Activated naive CD4-positive, alpha-beta T cell treated with anti-CD3 and anti-CD28 coated beads, Interleukin-2, amount 50 U/mL, for 72 hours (primary cell): ENCODE results near the gene SEMA4D. TPM values are rescaled to one million over a fixed set of nuclear protein-coding genes. Genes with fewer than 3 reads are reported as not detected.
A peak's percentile ranks its signal among the peaks of the same experiment; 100 is the strongest.

Experiments
- ATAC-seq, 2 donors: fragments of 150-1000 bp; cut with Tn5 transposase; 2 replicates each; pipeline ENCODE4 v1.10.0; 2021; ENCODE audit warnings: mild to moderate bottlenecking in 2 of 2, moderate library complexity in 2 of 2
- DNase-seq, 2 donors: peaks; one replicate each; pipeline ENCODE4 v3.0.0; 2021 to 2022; ENCODE audit warnings: low spot score in 2 of 2
- H3K27ac Mint-ChIP-seq, 2 donors: one replicate each; pipeline ENCODE4 v1.8.0; 2022; ENCODE audit warnings: mild to moderate bottlenecking in 2 of 2, mixed read lengths in 2 of 2
- H3K36me3 Mint-ChIP-seq, 2 donors: one replicate each; pipeline ENCODE4 v1.8.0; 2022; ENCODE audit warnings: mixed read lengths in 2 of 2
- H3K9me3 Mint-ChIP-seq, 2 donors: one replicate each; pipeline ENCODE4 v1.8.0; 2022; ENCODE audit warnings: mixed read lengths in 2 of 2
- total RNA-seq, 2 donors: library from RNA; stranded (reverse); gene quantifications; one replicate each; pipeline ENCODE4 v1.2.3, GENCODE V29; 2022

SEMA4D gene
- total RNA-seq, 2 donors from 2014 or later, result 211 to 278 TPM

DNA sequence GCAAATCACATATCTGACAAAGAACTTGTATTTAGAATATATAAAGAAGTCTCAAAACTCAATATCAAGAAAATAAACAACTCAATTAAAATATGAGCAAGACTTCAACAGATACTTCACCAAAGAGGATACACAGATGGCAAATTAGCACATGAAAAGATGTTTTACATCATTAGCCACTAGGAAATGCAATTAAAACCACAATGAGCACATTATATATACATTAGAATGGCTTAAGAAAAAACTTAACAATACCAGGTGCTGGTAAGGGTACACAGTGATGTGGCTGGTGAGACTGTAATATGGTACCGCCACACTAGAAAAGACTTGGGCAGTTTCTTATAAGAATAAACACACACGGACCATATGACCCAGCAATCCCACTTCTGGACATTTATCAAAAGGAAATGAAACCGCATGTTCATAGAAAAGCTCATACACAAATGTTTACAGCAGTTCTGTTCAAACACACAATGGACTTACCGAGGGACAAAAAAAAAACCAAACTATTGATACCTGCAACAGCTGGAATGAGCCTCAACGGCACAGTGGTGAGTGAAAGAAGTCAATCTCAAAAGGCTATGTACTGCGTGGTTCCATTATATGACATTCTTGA lies 27.6 kb downstream of the SEMA4D start:
- H3K36me3 Mint-ChIP-seq, result peaks cover 29 to 65% of the 10 kb centered on the region in 2 donors
- peak overlapping the region; percentile 50 to 65 for H3K27ac Mint-ChIP-seq
- no peak for DNase-seq
- no peaks in the 10 kb centered on the region for H3K9me3 Mint-ChIP-seq
- no peak for ATAC-seq

DNA sequence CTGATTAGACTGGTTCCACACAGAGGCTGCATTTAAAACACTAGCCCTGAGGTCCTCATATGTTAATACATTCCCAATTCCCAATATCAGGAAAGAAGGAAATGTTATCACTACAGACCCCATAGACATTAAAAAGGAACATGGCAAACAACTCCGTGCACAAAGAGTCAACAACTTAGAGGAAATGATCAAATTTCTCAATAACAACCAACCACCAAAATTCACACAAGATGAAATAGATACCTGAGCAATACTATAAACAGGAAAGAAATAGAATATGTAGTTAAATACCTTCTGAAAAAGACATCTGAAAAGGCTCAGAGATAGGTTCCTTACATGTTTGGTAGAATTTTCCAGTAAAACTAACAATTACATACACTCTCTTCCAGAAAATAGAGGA lies 28.9 kb downstream of the SEMA4D start:
- DNase-seq (no peak), ATAC-seq (no peak)
- H3K9me3 Mint-ChIP-seq, result no peaks in the 10 kb centered on the region
- peak overlapping the region; percentile 96 to 98 for H3K27ac Mint-ChIP-seq
- H3K36me3 Mint-ChIP-seq, result peaks cover 33 to 63% of the 10 kb centered on the region in 2 donors

DNA sequence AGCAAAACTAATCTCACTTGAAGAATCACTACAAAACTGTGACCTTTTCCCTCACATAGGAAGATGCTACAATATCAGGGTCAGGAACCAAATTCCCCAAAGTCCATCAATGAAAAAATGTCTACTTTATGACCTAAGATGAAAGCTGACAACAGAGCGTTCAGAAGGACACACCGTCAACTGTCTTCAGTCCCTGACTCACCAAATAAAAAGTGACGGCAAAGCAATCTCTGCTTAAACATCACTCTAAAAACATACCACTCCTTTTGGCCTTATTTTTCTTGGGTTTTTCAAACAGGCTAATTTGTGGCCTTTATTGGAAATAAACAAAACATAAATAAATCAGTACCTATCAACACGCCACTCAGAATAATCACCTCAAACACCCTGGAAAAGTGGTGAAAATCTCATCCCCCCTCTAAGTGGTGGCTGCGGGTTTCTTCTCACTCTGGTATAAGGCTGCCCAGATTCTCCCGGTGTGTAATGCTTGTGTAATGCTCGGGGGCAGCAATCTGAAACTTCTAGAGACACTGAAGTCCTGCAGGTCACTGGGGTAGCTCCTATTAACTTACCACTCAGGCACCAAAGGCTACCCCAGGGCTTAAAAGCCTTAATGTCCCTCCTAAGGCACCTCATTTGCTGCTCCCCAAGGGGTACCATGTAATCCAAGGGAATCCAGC lies 29.5 kb downstream of the SEMA4D start:
- Mint-ChIP-seq H3K36me3 (peaks cover 30 to 61% of the 10 kb centered on the region in 2 donors), H3K9me3 (no peaks in the 10 kb centered on the region)

DNA sequence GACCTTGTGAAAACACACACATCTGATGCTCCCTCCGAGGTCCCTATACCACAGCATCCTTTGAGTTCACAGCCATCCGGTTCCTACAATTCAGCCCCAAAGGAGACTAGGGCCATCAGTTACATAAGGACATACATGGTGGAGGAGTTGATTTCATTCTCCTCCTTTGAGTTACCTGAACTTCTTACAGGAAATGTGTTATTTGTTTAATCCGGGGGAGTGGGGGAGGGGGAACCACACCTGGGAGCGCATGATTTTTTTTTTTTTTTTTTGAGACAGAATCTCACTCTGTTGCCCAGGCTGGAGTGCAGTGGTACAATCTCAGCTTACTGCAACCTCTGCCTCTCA lies 30.7 kb downstream of the SEMA4D start:
- ATAC-seq (peak in 1 of 2 donors; percentile 34), DNase-seq (no peak)
- Mint-ChIP-seq H3K36me3 (peaks cover 29 to 64% of the 10 kb centered on the region in 2 donors), H3K27ac (peak overlapping the region; percentile 96 to 98), H3K9me3 (no peaks in the 10 kb centered on the region)

More for the DNA sequence above, 29.5 kb downstream of the SEMA4D start:
- H3K27ac Mint-ChIP-seq, result peak overlapping the region; percentile 96 to 98
- ATAC-seq (no peak), DNase-seq (no peak)

DNA sequence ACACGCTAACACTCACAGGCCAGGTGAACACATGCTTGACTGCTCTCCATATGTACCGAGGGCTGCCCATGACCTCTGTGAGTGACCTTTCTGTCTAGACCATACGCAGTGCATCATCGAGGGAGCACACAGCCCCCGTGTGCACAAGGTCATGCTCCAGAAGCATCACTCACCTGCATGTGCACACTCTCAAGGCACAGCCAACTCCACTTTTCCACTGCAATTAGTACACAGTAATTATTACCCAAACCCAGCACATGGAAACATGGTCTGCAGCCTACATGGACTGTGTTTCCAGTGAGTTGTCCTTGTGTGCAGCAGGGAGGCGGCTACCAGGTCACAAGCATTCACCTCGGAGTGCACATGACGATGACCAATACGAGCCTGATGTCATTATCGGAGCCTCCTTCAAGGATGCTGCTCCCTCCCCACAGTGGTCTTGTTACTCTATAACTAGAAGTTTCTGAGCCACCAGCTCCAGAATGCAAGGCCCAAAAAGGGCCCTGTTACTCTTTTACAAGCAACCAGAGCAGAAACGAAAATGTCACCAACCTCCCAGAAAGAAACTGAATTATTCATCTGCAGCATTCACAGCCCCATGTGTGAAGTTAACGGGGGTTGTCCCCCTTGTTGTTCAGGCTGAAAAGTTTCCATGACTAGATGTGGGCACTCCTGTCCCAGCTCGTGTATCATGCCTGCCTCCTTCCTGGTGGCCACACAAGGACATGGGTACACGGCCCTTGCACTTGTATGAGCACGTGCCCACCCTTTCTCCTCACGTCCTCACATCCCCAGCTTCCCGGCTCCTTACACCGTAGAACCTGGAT lies 31.2 kb downstream of the SEMA4D start:
- peaks cover 29 to 64% of the 10 kb centered on the region in 2 donors for H3K36me3 Mint-ChIP-seq
- DNase-seq (peak; percentile 46 to 80), ATAC-seq (peak; percentile 80 to 84)
- peak overlapping the region; percentile 96 to 98 for H3K27ac Mint-ChIP-seq
- H3K9me3 Mint-ChIP-seq, result no peaks in the 10 kb centered on the region

DNA sequence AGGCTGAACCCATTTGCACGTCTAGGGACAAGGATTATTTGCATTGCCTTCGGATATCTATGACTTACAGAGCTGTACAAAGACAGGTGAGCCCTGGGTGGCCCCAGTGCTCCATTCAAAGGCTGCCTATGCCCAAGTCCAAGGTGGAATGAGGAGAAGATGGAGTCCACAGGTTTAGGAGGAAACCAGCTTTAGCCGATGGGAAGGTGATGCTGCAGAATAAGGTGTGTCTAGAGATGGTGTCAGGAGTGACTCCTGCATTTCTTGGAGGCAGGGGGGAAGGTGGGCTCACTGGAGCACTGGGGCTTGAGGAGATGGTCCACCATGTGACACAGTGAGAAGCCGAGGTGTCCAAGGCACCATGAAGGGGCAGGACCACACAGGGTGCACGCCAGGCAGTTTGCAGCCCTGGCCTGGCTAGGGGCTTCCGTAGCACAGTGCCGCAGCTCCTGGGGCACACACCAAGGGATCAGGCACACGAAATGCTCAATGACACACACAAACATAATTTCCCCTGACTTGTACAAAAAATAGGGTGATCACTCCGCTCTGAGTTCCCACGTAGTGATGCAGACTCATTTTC lies 32.1 kb downstream of the SEMA4D start:
- no peak for DNase-seq
- ATAC-seq, result no peak
- Mint-ChIP-seq H3K36me3 (peaks cover 29 to 62% of the 10 kb centered on the region in 2 donors), H3K27ac (peak overlapping the region; percentile 96 to 98), H3K9me3 (no peaks in the 10 kb centered on the region)

DNA sequence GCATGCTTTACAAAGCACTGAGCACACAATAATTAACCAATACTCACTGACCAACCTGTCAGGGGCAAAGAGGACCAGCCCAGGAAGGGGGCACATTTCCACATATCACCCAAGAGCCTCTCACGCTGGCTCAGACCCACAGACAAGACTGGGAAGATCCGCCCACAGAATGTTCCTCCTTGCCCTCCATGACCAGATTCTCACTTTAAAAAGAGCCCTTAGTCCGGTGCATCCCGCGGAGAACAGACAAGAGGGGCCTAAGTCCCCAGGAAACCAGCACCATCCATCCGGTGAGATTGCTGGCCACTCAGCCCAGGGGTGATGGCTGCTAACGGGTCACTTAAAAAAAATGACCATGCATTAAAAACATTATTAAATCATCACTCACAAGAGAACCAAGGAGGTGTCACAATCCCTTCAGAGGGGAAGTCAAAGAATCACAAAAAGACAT lies 32.9 kb downstream of the SEMA4D start:
- H3K27ac Mint-ChIP-seq, result peak overlapping the region; percentile 96 to 98
- no peak for ATAC-seq
- no peak for DNase-seq
- H3K9me3 Mint-ChIP-seq, result no peaks in the 10 kb centered on the region
- peaks cover 35 to 61% of the 10 kb centered on the region in 2 donors for H3K36me3 Mint-ChIP-seq

DNA sequence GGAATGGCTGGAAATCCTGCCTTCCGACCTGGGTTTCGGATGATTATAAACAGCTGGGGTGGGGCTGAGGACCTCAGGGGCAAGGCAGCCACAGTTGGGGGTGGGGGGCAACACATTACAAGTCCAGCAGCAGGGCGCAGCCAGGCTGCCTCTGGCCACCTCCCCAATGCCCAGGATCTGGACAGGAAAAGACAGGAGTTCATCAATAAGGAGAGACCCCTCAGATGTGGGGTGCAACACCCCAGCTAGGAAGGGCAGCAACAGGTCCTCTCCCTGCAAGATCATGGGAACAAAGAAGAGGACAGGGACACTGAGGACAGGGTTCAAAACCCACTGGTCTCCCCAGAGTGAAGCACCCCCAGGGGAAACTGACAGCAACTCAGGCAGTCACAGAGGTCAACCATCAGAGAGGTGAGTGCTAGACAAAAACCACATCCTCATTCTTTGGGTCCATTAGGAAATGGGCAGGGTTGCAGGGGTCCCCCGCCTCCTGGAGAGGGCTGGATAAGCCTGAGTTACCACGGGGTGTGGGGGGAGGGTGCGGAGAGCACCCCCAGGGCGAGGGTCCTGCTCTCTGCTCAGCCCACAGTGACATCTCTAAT lies 33.5 kb downstream of the SEMA4D start:
- ATAC-seq, result peak in 1 of 2 donors; percentile 5

DNA sequence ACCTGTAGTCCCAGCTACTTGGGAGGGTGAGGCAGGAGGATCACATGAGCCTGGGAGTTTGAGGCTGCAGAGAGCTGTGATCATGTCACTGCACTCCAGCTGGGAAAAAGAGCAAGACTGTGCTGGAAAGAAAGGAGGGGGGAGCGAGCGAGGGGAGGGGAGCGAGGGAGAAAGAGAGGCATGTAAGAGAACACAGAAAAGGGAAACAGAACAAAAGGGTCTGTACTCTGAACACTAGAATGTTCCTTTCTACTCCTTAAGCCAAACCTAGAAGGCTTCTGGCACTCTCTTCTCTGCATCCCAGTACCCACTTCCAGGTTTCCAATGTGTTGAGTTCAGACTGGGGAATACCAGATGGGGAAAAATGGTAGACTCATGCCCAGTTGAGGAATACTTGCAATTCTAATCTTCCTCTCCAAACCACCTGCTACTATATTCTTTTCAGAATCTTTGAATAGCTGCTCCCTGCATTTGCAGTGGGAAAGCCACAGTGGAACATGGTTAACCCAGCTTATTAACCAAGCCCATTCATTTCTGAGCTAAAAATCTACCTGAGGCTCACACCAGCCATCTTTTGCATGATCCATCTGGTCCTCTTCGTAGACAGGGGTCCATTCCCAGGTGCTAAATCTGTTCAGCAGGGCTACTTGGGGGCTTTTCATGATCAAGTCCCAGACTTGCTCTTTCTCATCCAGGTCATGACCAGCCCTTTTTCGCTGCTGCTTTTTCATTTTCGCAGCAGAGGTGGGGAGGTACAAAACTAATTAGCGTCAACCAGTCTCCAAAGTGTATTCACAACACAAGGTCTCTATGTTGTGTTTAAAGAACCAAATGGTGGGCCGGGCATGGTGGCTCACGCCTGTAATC lies 34.9 kb downstream of the SEMA4D start:
- Mint-ChIP-seq H3K9me3 (no peaks in the 10 kb centered on the region), H3K36me3 (peaks cover 36 to 54% of the 10 kb centered on the region in 2 donors), H3K27ac (peak overlapping the region; percentile 96 to 98)
- ATAC-seq (no peak), DNase-seq (no peak)

More for the DNA sequence above, 33.5 kb downstream of the SEMA4D start:
- DNase-seq, result no peak
- peak overlapping the region; percentile 96 to 98 for H3K27ac Mint-ChIP-seq
- peaks cover 35 to 65% of the 10 kb centered on the region in 2 donors for H3K36me3 Mint-ChIP-seq
- no peaks in the 10 kb centered on the region for H3K9me3 Mint-ChIP-seq

DNA sequence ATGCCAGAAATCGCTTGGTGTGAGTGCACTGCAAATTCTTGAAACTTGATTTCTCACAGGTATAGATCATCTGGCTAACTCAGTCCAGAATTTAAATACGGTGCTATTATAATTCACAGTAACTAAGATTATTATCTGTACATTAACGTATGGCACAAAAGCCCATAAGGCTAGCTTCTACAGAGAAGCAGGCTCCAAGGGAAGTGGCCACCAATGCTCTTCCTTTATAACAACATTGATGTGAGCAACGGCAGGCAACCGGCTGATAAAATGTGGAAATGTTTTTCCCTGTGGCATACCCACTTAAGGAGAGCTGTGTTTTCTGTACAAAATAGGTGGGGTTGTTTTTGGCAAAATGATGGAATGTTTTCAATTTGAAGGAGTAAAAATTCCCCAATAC lies 35.7 kb downstream of the SEMA4D start:
- ATAC-seq (no peak), DNase-seq (no peak)
- peaks cover 34 to 50% of the 10 kb centered on the region in 2 donors for H3K36me3 Mint-ChIP-seq
- peak overlapping the region; percentile 79 to 98 for H3K27ac Mint-ChIP-seq
- no peaks in the 10 kb centered on the region for H3K9me3 Mint-ChIP-seq

DNA sequence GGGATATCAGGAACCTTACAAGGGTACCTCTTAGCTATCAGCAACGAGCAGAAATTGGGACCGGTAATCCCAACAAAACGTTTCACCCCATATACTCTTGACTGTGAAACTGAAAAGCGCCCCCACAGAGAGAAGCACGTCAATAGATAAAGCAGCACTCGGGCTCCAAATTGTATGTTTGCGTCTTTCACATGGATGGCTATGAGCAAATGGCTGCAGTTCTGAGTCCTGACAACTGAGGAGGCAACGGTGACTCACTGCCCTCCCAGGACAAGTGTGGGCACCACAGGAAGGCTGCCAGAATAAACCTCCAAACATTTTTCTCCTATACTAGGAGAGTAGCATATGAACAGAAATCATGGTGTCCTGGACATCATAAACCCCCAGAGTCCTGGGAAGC lies 36.6 kb downstream of the SEMA4D start:
- H3K27ac Mint-ChIP-seq, result peak overlapping the region; percentile 45 to 87
- H3K9me3 Mint-ChIP-seq, result no peaks in the 10 kb centered on the region
- DNase-seq (no peak), ATAC-seq (peak; percentile 47 to 54)
- H3K36me3 Mint-ChIP-seq, result peaks cover 30 to 48% of the 10 kb centered on the region in 2 donors

DNA sequence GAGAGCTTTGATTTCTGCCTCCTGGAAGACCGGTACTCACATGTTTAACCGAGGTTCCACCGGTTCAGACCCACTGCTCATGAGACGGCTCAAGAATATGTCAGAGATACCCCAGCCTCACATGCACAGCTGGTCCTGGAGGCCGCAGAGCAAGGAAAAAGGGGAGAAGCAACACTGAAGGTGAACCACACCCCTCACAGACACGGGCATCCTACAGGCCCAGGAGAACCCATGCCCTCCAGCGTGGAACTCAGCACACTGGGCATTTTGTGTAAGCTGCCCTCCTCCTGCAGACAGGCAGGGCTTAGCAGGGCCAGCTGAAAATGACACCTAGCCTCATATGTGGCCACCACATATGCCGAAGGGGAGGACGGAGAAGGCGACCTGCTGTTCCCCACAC lies 37.4 kb downstream of the SEMA4D start:
- H3K9me3 Mint-ChIP-seq, result no peaks in the 10 kb centered on the region
- DNase-seq (no peak), ATAC-seq (no peak)
- H3K27ac Mint-ChIP-seq, result peak overlapping the region; percentile 79 to 96
- peaks cover 32 to 48% of the 10 kb centered on the region in 2 donors for H3K36me3 Mint-ChIP-seq

DNA sequence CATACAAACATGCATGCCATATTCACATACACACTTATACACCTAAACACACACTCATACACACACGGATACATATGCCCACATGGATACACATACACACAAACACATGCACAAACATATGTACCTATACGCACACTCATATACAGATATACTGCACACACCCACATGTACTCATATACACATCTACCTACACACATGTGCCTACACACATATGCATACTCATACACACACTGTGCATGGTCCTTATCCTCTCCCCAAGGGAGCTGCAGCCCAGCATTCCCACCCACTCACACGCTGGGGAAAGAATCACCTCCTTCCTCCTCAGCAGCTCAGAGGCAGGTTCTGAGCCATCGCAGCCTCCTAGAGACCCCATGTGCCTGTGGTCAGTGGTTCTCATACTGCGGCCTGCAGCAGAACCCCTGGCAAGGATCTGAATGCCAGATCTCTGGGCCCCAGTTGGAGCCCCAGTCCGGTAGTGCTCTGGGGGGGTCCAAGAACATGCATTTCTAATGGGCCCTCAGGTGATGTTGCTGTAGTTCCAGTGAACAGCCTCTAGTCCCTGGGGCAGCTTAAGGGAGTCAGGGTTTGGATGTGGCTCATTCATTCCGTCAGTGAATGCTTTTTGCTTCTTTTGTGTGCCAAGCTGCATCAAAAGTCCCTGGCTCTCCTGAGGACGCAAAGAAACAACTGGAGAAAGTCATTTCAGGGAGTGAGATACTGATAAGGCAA lies 39.0 kb downstream of the SEMA4D start:
- Mint-ChIP-seq H3K36me3 (peaks cover 37 to 43% of the 10 kb centered on the region in 2 donors), H3K9me3 (no peaks in the 10 kb centered on the region), H3K27ac (peak overlapping the region; percentile 79 to 96)
- ATAC-seq (no peak), DNase-seq (no peak)

DNA sequence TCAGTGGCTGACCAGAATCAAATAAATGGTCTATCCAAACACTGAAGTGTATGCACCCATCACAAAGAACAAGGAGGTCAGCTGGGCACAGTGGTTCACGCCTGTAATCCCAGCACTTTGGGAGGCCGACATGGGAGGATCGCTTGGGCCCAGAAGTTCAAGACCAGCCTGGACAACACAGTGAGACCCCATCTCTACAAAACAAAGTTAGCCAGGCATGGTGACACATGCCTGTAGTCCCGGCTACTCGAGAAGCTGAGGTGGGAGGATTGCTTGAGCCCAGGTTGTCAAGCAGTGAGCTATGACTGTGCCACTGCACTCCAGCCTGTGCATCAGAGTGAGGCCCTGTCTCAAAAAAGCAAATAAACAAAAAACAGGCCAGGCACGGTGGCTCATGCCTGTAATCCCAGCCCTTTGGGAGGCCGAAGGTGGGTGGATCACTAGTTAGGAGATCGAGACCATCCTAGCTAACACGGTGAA lies 40.5 kb downstream of the SEMA4D start:
- H3K36me3 Mint-ChIP-seq, result peaks cover 38 to 42% of the 10 kb centered on the region in 2 donors
- H3K27ac Mint-ChIP-seq, result peak overlapping the region; percentile 86 to 90
- ATAC-seq (peak; percentile 22 to 25), DNase-seq (no peak)
- no peaks in the 10 kb centered on the region for H3K9me3 Mint-ChIP-seq

DNA sequence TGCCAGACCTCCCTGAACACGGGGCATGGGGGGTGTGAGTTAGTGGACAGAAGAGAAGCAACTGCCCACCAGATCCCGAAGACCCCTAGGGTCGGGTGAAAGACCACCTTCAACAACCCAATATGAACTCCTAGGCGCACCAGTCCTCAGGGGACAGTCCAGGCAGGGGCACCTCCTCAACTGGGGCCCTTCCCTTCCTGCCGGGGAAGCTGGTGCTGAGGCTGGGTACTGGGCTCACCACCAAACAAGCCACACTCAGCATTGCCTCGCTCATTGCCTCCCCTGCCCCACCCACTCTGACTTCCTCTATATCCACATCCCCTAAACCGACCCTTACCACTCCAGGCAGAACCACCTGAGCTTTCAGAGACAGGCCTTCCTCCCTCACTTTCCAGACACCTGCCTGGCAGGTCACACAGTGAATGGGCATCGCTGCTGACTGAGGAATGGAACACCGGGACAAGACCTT lies 42.5 kb downstream of the SEMA4D start:
- Mint-ChIP-seq H3K27ac (peak overlapping the region; percentile 86 to 90), H3K9me3 (no peaks in the 10 kb centered on the region), H3K36me3 (peaks cover 40 to 41% of the 10 kb centered on the region in 2 donors)
- DNase-seq (no peak), ATAC-seq (peak in 1 of 2 donors; percentile 47)
